Nephron (organoid): ENCODE measurements around the gene HSD17B8.

Experiments
- H3K27ac Mint-ChIP-seq, 3 experiments: 2 replicates each; pipeline ENCODE4 v1.8.0; 2020; ENCODE audit warnings: mixed read lengths in 3 of 3, mild to moderate bottlenecking in 2 of 3, moderate library complexity in 1 of 3
- H3K27me3 Mint-ChIP-seq: 2 replicates; pipeline ENCODE4 v1.8.0; 2021; ENCODE audit warnings: low read depth, mild to moderate bottlenecking, moderate library complexity, mixed read lengths
- H3K36me3 Mint-ChIP-seq: 2 replicates; pipeline ENCODE4 v1.8.0; 2020; ENCODE audit warnings: low read depth, mixed read lengths
- H3K4me1 Mint-ChIP-seq: 2 replicates; pipeline ENCODE4 v1.8.0; 2020; ENCODE audit warnings: mixed read lengths
- H3K4me3 Mint-ChIP-seq, 3 experiments: 2 replicates each; pipeline ENCODE4 v1.8.0; 2020; ENCODE audit warnings: mild to moderate bottlenecking in 3 of 3, mixed read lengths in 3 of 3, moderate library complexity in 2 of 3
- H3K9me3 Mint-ChIP-seq: 2 replicates; pipeline ENCODE4 v1.8.0; 2020; ENCODE audit warnings: mixed read lengths
- TF ChIP-seq, protein P1 (sequence below), 3 experiments: fragments of 200-600 bp; sonication (generic); IDR thresholded peaks; one replicate each; pipeline ENCODE4 v1.5.0; 2021; ENCODE audit warnings: antibody characterized with exemption in 3 of 3; ENCODE audit not compliant: unreplicated experiment in 3 of 3

Gene HSD17B8

DNA sequence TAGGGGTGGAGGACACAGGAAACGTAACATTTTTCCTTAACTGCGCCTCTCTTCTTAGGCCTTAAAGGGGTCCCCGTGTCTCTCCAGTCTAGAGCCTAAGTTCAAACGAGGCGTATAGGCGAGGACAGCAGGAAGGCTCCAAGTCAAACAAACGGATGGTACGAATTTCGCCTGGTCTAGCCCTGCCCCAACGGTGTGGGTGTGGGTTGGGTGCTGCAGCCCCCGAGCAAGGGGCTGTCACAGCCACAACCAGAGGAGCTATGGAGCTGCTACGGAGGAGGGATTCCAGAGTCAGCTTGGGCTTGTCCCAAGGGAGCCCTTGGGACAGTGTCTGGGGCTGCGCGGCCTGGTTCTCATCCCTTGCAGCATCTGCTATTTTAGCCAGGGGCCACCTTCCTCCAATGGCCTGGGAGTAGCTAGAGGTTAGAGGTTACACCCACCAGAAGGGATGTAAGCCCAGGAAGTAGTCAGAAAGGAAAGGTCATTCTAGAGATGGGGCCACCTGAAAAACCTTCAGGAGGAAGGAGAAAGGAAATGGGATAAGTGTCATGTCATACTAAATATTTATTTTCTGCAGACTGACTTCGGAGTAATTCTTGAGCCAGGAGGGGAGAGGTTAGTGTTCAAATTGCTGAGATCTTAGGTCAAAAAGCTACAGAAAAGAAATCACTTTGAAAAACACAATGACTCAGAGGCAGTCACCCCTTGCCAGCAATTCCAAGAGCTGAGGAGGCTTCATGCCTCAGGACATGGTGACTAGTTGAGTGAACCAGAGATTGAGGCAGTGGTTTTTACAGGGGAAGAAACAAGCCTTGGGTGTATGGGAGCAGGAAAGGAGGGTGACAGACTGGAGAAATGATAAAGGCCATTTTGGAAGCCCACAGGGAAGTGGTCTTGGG, 45.5 kb downstream of the HSD17B8 start:
- Mint-ChIP-seq H3K4me1 (peaks cover 24% of the 10 kb centered on the region), H3K27ac (peak overlapping the region in 2 of 3 experiments; percentile 78 to 92), H3K4me3 (peak overlapping the region; percentile 88 to 94 (median 91)), H3K9me3 (no peaks in the 10 kb centered on the region), H3K36me3 (peaks cover 25% of the 10 kb centered on the region), H3K27me3 (peaks cover 12% of the 10 kb centered on the region)
- TF ChIP-seq, protein P1, sequence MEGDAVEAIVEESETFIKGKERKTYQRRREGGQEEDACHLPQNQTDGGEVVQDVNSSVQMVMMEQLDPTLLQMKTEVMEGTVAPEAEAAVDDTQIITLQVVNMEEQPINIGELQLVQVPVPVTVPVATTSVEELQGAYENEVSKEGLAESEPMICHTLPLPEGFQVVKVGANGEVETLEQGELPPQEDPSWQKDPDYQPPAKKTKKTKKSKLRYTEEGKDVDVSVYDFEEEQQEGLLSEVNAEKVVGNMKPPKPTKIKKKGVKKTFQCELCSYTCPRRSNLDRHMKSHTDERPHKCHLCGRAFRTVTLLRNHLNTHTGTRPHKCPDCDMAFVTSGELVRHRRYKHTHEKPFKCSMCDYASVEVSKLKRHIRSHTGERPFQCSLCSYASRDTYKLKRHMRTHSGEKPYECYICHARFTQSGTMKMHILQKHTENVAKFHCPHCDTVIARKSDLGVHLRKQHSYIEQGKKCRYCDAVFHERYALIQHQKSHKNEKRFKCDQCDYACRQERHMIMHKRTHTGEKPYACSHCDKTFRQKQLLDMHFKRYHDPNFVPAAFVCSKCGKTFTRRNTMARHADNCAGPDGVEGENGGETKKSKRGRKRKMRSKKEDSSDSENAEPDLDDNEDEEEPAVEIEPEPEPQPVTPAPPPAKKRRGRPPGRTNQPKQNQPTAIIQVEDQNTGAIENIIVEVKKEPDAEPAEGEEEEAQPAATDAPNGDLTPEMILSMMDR (IDR thresholded peaks at IDR 0.05; ENCODE audit: unreplicated experiment in 3 of 3): no peak

DNA sequence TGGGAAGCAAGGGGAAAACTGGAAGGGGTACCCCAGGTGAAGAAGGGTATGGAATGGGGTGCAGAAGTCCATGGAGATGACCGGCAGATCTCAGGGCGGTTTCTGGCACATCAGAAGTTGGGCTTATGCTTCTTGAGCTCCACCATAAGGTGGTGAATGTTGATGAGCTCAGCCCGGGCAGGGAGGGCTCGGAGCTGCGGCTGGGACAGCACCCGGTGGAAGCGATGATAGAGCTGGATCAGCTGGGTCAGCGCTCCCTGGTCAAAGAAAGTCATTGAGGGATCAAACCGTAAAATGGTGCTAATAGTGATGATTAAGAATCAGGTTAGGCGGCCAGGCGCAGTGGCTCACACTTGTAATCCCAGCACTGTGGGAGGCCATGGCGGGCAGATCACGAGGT, 46.3 kb downstream of the HSD17B8 start:
- H3K27ac Mint-ChIP-seq: no peak overlapping the region
- H3K36me3 Mint-ChIP-seq: peaks cover 27% of the 10 kb centered on the region
- TF ChIP-seq, protein P1 (IDR thresholded peaks at IDR 0.05; ENCODE audit: unreplicated experiment in 3 of 3): no peak
- peak overlapping the region; percentile 88 to 94 (median 91) for H3K4me3 Mint-ChIP-seq
- peaks cover 12% of the 10 kb centered on the region for H3K27me3 Mint-ChIP-seq
- no peaks in the 10 kb centered on the region for H3K9me3 Mint-ChIP-seq
- peaks cover 24% of the 10 kb centered on the region for H3K4me1 Mint-ChIP-seq

DNA sequence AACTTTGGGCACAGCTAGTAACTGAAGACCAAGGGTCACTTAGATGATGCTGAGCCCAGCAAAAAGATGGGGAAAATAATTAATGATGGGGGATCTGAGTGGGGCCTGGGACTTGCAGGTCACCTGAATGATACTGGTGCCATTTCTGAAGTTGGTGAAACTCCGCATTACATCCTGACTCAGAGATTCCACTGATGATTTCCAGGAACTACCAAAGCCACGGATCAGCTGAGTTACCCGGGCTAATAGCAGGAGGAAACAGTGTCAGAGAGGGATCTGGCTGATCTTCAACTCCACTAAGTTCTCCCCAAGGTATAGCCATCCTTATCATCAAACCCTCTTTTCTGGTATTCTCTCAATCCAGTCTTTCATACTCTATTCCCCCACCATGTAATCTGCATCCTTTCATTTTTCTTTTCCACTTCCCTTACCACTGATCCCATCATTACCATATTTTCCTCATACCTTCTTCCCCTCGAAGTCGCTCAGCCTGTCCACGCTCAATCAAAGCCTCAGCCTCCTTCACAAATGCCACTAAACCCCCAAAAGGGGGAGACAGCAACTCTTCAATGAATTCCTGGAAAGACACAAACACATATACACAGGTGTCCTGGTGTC, 47.0 kb downstream of the HSD17B8 start:
- TF ChIP-seq, protein P1 (IDR thresholded peaks at IDR 0.05; ENCODE audit: unreplicated experiment in 3 of 3): no peak
- Mint-ChIP-seq H3K4me1 (peaks cover 24% of the 10 kb centered on the region), H3K9me3 (no peaks in the 10 kb centered on the region), H3K36me3 (peaks cover 31% of the 10 kb centered on the region), H3K4me3 (peak overlapping the region; percentile 33 to 73 (median 67)), H3K27ac (no peak overlapping the region), H3K27me3 (peaks cover 4% of the 10 kb centered on the region)

DNA sequence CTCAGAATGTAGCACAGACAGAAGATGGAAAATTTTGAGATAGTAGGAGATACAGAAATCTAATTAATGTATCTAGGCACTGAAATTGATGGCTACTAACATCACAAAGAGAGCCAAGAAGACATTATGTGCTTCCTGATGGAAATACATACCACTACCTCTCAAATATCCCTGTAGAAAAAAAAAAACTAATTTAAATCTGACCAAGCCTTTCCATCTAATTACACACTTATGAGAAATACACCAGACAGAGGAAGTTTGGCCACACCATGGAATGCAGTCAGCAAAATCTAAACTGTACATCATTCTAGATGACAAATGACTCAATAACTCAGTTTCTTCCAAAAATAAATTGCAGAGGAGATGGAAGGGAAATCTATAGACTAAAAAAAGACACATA, 48.3 kb downstream of the HSD17B8 start:
- no peaks in the 10 kb centered on the region for H3K9me3 Mint-ChIP-seq
- no peak overlapping the region for H3K4me3 Mint-ChIP-seq
- peaks cover 24% of the 10 kb centered on the region for H3K4me1 Mint-ChIP-seq
- peaks cover 37% of the 10 kb centered on the region for H3K36me3 Mint-ChIP-seq
- H3K27ac Mint-ChIP-seq: no peak overlapping the region
- H3K27me3 Mint-ChIP-seq: no peaks in the 10 kb centered on the region
- TF ChIP-seq, protein P1 (IDR thresholded peaks at IDR 0.05; ENCODE audit: unreplicated experiment in 3 of 3): no peak

DNA sequence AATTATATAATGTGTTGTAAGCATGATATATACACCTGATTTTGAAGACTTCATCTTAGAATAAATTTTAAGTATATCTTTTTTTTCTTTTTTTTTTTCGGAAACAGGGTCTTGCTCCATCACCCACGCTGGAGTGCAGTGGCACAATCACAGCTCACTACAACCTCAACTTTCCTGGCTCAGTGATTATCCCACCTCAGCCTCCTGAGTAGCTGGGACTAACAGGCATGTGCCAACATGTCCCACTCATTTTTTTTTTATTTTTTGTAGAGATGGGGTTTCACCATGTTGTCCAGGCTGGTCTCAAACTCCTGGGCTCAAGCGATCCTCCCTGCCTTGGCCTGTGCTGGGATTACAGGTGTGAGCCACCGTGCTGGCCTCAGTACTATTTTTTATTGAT, 50.1 kb downstream of the HSD17B8 start:
- Mint-ChIP-seq H3K27me3 (no peaks in the 10 kb centered on the region), H3K4me1 (peaks cover 17% of the 10 kb centered on the region), H3K4me3 (no peak overlapping the region), H3K9me3 (no peaks in the 10 kb centered on the region), H3K36me3 (peaks cover 47% of the 10 kb centered on the region), H3K27ac (no peak overlapping the region)
- TF ChIP-seq, protein P1 (IDR thresholded peaks at IDR 0.05; ENCODE audit: unreplicated experiment in 3 of 3): no peak
